GM12878 (cell line): Measurements from ENCODE around the gene NOL4L. TPM values are rescaled to one million over a fixed set of nuclear protein-coding genes. Genes with fewer than 3 reads are reported as not detected.

Experiments used
- ATAC-seq: fragments of 200-7000 bp; cut with Tn5 transposase; 3 replicates; pipeline ENCODE4 v1.9.1; 2020; ENCODE audit warnings: mild to moderate bottlenecking, moderate library complexity
- BruUV-seq: library from RNA; stranded (reverse); fragments of 400-500 nt; replicated peaks from 2 replicates; lab custom pipeline; 2021; lab: Mats Ljungman, UMichigan
- CTCF ChIA-PET: fragments of 300-600 bp; sonication (Branson Sonifier 250); formaldehyde crosslinking; extraction: SDS; loops from one replicate; lab custom pipeline; 2021; ENCODE audit warnings: inconsistent platforms; lab: Yijun Ruan, JAX
- POLR2A ChIA-PET: fragments of 350-600 bp; formaldehyde crosslinking; extraction: SDS; loops from one replicate; lab custom pipeline; 2021; ENCODE audit warnings: inconsistent platforms; lab: Charles Lee
- RAD21 ChIA-PET: fragments of 300-600 bp; sonication (Branson Sonifier 250); formaldehyde crosslinking; loops from one replicate; lab custom pipeline; 2023; ENCODE audit warnings: antibody characterized with exemption; ENCODE audit not compliant: unreplicated experiment; lab: Charles Lee
- SMC1A ChIA-PET: fragments of 300-600 bp; sonication (Branson Sonifier 250); formaldehyde crosslinking; loops from one replicate; lab custom pipeline; 2023; ENCODE audit not compliant: unreplicated experiment, uncharacterized antibody; lab: Charles Lee
- DNase-seq: peaks from one replicate; pipeline ENCODE4 v3.0.0-alpha.2; 2011; ENCODE audit warnings: low read depth, low spot score
- FAIRE-seq: peaks from 3 replicates; lab custom pipeline; 2011; peaks lifted over from hg19 to GRCh38; lab: Jason Lieb, UNC
- H2AFZ ChIP-seq: 2 replicates; pipeline ENCODE4 v1.6.0; 2011; ENCODE audit warnings: low read depth, low read length, control low read depth; ENCODE audit not compliant: control insufficient read depth
- H3K27ac ChIP-seq: 2 replicates; pipeline ENCODE4 v1.5.1; 2011; ENCODE audit warnings: control low read depth; ENCODE audit not compliant: control insufficient read depth, insufficient read depth
- H3K27me3 ChIP-seq, 2 experiments: replicated peaks in 1 of 2; 2 replicates each; pipeline versions ENCODE4 v1.6.0 to v1.6.1; 2011; ENCODE audit warnings: low read length in 1 of 2; ENCODE audit not compliant: control insufficient read depth in 2 of 2, insufficient read depth in 2 of 2
- H3K36me3 ChIP-seq, 2 experiments: 2 replicates each; pipeline ENCODE4 v1.5.1; 2011; ENCODE audit warnings: low read length in 1 of 2; ENCODE audit not compliant: control insufficient read depth in 2 of 2, insufficient read depth in 2 of 2
- H3K4me1 ChIP-seq: 2 replicates; pipeline ENCODE4 v1.6.1; 2011; ENCODE audit warnings: mild to moderate bottlenecking, low read length, moderate library complexity, mixed read lengths; ENCODE audit not compliant: control insufficient read depth, insufficient read depth
- H3K4me2 ChIP-seq: 2 replicates; pipeline ENCODE4 v1.6.0; 2011; ENCODE audit warnings: control low read depth; ENCODE audit not compliant: control insufficient read depth, insufficient read depth
- H3K4me3 ChIP-seq: fragments of 200-600 bp; sonication (generic); 2 replicates; pipeline ENCODE4 v1.5.1; 2016
- H3K79me2 ChIP-seq: 2 replicates; pipeline ENCODE4 v1.6.0; 2011; ENCODE audit warnings: low read length; ENCODE audit not compliant: control insufficient read depth, insufficient read depth
- H3K9ac ChIP-seq: 2 replicates; pipeline ENCODE4 v1.8.0; 2011; ENCODE audit warnings: low read length, control low read depth, mixed read lengths; ENCODE audit not compliant: control insufficient read depth, insufficient read depth
- H3K9me3 ChIP-seq: replicated peaks from 3 replicates; pipeline ENCODE4 v1.5.1; 2011; ENCODE audit warnings: mild to moderate bottlenecking, low read length; ENCODE audit not compliant: control insufficient read depth, insufficient read depth
- H4K20me1 ChIP-seq: 2 replicates; pipeline ENCODE4 v1.6.0; 2011; ENCODE audit not compliant: control insufficient read depth, insufficient read depth
- ATF2 ChIP-seq: IDR thresholded peaks from 2 replicates; pipeline ENCODE4 v1.6.1; 2012; ENCODE audit warnings: low read length, inconsistent platforms
- FOXM1 ChIP-seq: IDR thresholded peaks from 2 replicates; pipeline ENCODE4 v1.6.1; 2012; ENCODE audit warnings: low read depth, mild to moderate bottlenecking, inconsistent platforms, low read length, moderate library complexity
- MYB ChIP-seq: fragments of 150-350 bp; IDR thresholded peaks from 2 replicates; pipeline ENCODE4 v1.6.1; 2014; ENCODE audit warnings: mild to moderate bottlenecking, low read depth, low read length, borderline replicate concordance
- PAX8 ChIP-seq: fragments of 450-650 bp; IDR thresholded peaks from 2 replicates; pipeline ENCODE4 v1.6.1; 2017; ENCODE audit warnings: mild to moderate bottlenecking, moderate library complexity
- PRDM15 ChIP-seq: fragments of 450-650 bp; formaldehyde crosslinking; IDR thresholded peaks from 2 replicates; pipeline ENCODE4 v1.4.0; 2020; ENCODE audit warnings: mild to moderate bottlenecking, moderate library complexity
- RB1 ChIP-seq: fragments of 450-650 bp; formaldehyde crosslinking; IDR thresholded peaks from 2 replicates; pipeline ENCODE4 v1.6.1; 2017; ENCODE audit warnings: mild to moderate bottlenecking, borderline replicate concordance
- REST ChIP-seq: IDR thresholded peaks from 2 replicates; pipeline ENCODE4 v1.6.1; 2012; ENCODE audit warnings: mild to moderate bottlenecking, low read depth, low read length
- RUNX3 ChIP-seq: IDR thresholded peaks from 2 replicates; pipeline ENCODE4 v1.6.1; 2012; ENCODE audit warnings: low read length, inconsistent platforms
- SREBF1 ChIP-seq: IDR thresholded peaks from 2 replicates; pipeline ENCODE4 v1.6.1; 2012; ENCODE audit warnings: mild to moderate bottlenecking, low read length
- STAT1 ChIP-seq: fragments of 450-650 bp; conservative IDR thresholded peaks from 2 replicates; pipeline ENCODE4 v1.6.1; 2014; ENCODE audit warnings: antibody characterized with exemption, mild to moderate bottlenecking
- STAT3 ChIP-seq: IDR thresholded peaks from 2 replicates; pipeline ENCODE4 v1.6.1; 2011; ENCODE audit warnings: low read depth, low read length, improper control_type of control experiment
- TBL1XR1 ChIP-seq: IDR thresholded peaks from 2 replicates; pipeline ENCODE4 v1.6.1; 2012; ENCODE audit warnings: low read depth, low read length, improper control_type of control experiment
- YY1 ChIP-seq: IDR thresholded peaks from 2 replicates; pipeline ENCODE4 v1.6.1; 2011; ENCODE audit warnings: low read depth, mild to moderate bottlenecking, low read length
- ZNF622 ChIP-seq: fragments of 450-650 bp; IDR thresholded peaks from 2 replicates; pipeline ENCODE4 v1.6.1; 2017; ENCODE audit warnings: mild to moderate bottlenecking, inconsistent platforms
- WGBS: methylation state at CpG from one replicate; pipeline ENCODE4 v1.1.6; 2016; ENCODE audit warnings: low lambda C conversion rate; ENCODE audit not compliant: insufficient replicate concordance, insufficient coverage; ENCODE audit errors: missing lambda C conversion rate; 5-methylcytosine and 5-hydroxymethylcytosine counted together
- in situ Hi-C: fragments of 300-500 bp; cut with MboI; formaldehyde crosslinking; loops from 9 replicates; pipeline ENCODE4 v1.14.3; 2018; ENCODE audit warnings: mixed read lengths
- intact Hi-C: fragments of 100-400 bp; cut with micrococcal nuclease; formaldehyde crosslinking; loops from one replicate; pipeline ENCODE4 v1.14.2; 2022; ENCODE audit not compliant: unreplicated experiment
- polyA plus RNA-seq, 11 experiments: library from polyadenylated mRNA; depleted of rRNA in 4 of 11; unstranded in 6 of 11; stranded (reverse) in 5 of 11; fragments of >200 nt; fragmentation: Nextera tagmentation in 4 of 11; fragmentation: Illumina TruSeq in 1 of 11; extraction: Ambion mirVana in 4 of 11; extraction: Trizol in 1 of 11; gene quantifications; 1 replicate in 1 of 11; 2 replicates in 10 of 11; pipeline versions ENCODE4 v1.2.1 to v1.2.3, GENCODE V29; 2011 to 2016; ENCODE audit warnings: inconsistent platforms in 2 of 11, missing spikeins in 2 of 11, low read depth in 1 of 11
- total RNA-seq, 4 experiments: library from RNA; depleted of rRNA in 3 of 4; stranded (reverse); fragments of >200 nt in 3 of 4; fragmentation: Illumina TruSeq in 1 of 4; extraction: Trizol in 1 of 4; gene quantifications; 2 replicates each; pipeline versions ENCODE4 v1.2.1 to v1.2.3, GENCODE V29; 2013 to 2021

NOL4L gene
- total and polyA plus RNA-seq, 10 of the 15 experiments (the other 5 are each of a cell fraction or from before 2014, with no cell fraction given): 2.3 to 24.0 (median 8.0) TPM

GRCh38 chr20:32573167-32573851, 11.8 kb downstream of the NOL4L start:
- Histone ChIP-seq H4K20me1 (no peaks in the 10 kb centered on the region), H3K9ac (no peak overlapping the region), H3K4me1 (no peaks in the 10 kb centered on the region), H3K79me2 (no peaks in the 10 kb centered on the region; the same call in 1 of the 2 replicates), H3K9me3 (no peaks in the 10 kb centered on the region), H3K36me3 (no peaks in the 10 kb centered on the region; a peak in 1 of 4 replicates), H3K27me3 (no peaks in the 10 kb centered on the region), H3K4me2 (no peak overlapping the region), H3K27ac (no peak overlapping the region), H2AFZ (no peak overlapping the region), H3K4me3 (no peak overlapping the region)
- ChIA-PET POLR2A (no interaction called here), CTCF (interaction anchor here (0.7 to 1.1 kb wide), 3 partner anchors 9 to 56 kb away, joined by 3 read pairs; no protein-coding TSS in a partner anchor), RAD21 (interaction anchor here (0.6 kb wide), 1 partner anchor 99 kb away, joined by 3 read pairs; no protein-coding TSS in a partner anchor), SMC1A (interaction anchor here (0.8 to 1.1 kb wide), 3 partner anchors 9 to 78 kb away, joined by 3 read pairs; no protein-coding TSS in a partner anchor)
- TF ChIP-seq ATF2 (no peak), ZNF622 (no peak), MYB (no peak), RUNX3 (no peak), FOXM1 (no peak), REST (no peak), PAX8 (no peak), TBL1XR1 (no peak), PRDM15 (CRISPR knock-in tag) (no peak), RB1 (no peak), STAT3 (no peak), YY1 (no peak), SREBF1 (no peak), STAT1 (no peak)
- DNase-seq (no peak), ATAC-seq (no peak), FAIRE-seq (no peak)
- no TSS peak for BruUV-seq
- in situ Hi-C loops (no loop called here), intact Hi-C loops (no loop called here)
- WGBS: 50% methylated on average over 6 of the region's 6 CpGs
